ENCODE results near the gene LARGE1.

LARGE1 gene

GRCh38 chr22:33659448-33659847, 260.8 kb downstream of the LARGE1 start:
- no peak for DNase-seq (ENCODE audit: low read depth in 2 of 2)

GRCh38 chr22:33658775-33659174, 261.5 kb downstream of the LARGE1 start:
- DNase-seq (ENCODE audit: low read depth in 2 of 2), result peak; percentile 17 to 18

- no peak for DNase-seq (ENCODE audit: low read depth in 2 of 2)
Measured at GRCh38 chr22:33657670-33658069, 262.6 kb downstream of the LARGE1 start.

GRCh38 chr22:33656808-33657628, 263.3 kb downstream of the LARGE1 start:
- no peak for DNase-seq (ENCODE audit: low read depth in 2 of 2)

GRCh38 chr22:33654173-33654895, 265.9 kb downstream of the LARGE1 start:
- DNase-seq (ENCODE audit: low read depth in 2 of 2), result no peak

GRCh38 chr22:33653532-33654063, 266.7 kb downstream of the LARGE1 start:
- no peak for DNase-seq (ENCODE audit: low read depth in 2 of 2)

GRCh38 chr22:33652615-33653014, 267.7 kb downstream of the LARGE1 start:
- DNase-seq (ENCODE audit: low read depth in 2 of 2), result no peak

- no peak for DNase-seq (ENCODE audit: low read depth in 2 of 2)
Measured at GRCh38 chr22:33650244-33650643, 270.0 kb downstream of the LARGE1 start.

- no peak for DNase-seq (ENCODE audit: low read depth in 2 of 2)
Measured at GRCh38 chr22:33648478-33648877, 271.8 kb downstream of the LARGE1 start.

GRCh38 chr22:33640900-33641299, 279.4 kb downstream of the LARGE1 start:
- DNase-seq (ENCODE audit: low read depth in 2 of 2), result no peak

GRCh38 chr22:33639588-33640254, 280.6 kb downstream of the LARGE1 start:
- DNase-seq (ENCODE audit: low read depth in 2 of 2), result no peak

- no peak for DNase-seq (ENCODE audit: low read depth in 2 of 2)
Measured at GRCh38 chr22:33635766-33636165, 284.5 kb downstream of the LARGE1 start.

- no peak for DNase-seq (ENCODE audit: low read depth in 2 of 2)
Measured at GRCh38 chr22:33631777-33632176, 288.5 kb downstream of the LARGE1 start.

- DNase-seq (ENCODE audit: low read depth in 2 of 2), result no peak
Measured at GRCh38 chr22:33625959-33626358, 294.3 kb downstream of the LARGE1 start.

- DNase-seq (ENCODE audit: low read depth in 2 of 2), result no peak
Measured at GRCh38 chr22:33620085-33620484, 300.2 kb downstream of the LARGE1 start.

GRCh38 chr22:33606504-33606903, 313.8 kb downstream of the LARGE1 start:
- no peak for DNase-seq (ENCODE audit: low read depth in 2 of 2)

GRCh38 chr22:33605666-33606065, 314.6 kb downstream of the LARGE1 start:
- DNase-seq (ENCODE audit: low read depth in 2 of 2), result no peak

GRCh38 chr22:33605221-33605620, 315.1 kb downstream of the LARGE1 start:
- DNase-seq (ENCODE audit: low read depth in 2 of 2), result peak; percentile 71 to 75

GRCh38 chr22:33601062-33601461, 319.2 kb downstream of the LARGE1 start:
- DNase-seq (ENCODE audit: low read depth in 2 of 2), result no peak

- DNase-seq (ENCODE audit: low read depth in 2 of 2), result no peak
Measured at GRCh38 chr22:33600595-33600994, 319.7 kb downstream of the LARGE1 start.

GRCh38 chr22:33600113-33600512, 320.2 kb downstream of the LARGE1 start:
- DNase-seq (ENCODE audit: low read depth in 2 of 2), result no peak

GRCh38 chr22:33599596-33599995, 320.7 kb downstream of the LARGE1 start:
- DNase-seq (ENCODE audit: low read depth in 2 of 2), result no peak

Data from fibroblast of skin of left quadriceps (primary cell).